GM21717 (cell line): ENCODE results near the gene BICDL2.
"Not testable (repeated sequence)": the region's sequence is repeated elsewhere in the genome, so short reads cannot be mapped to it uniquely, and the experiment has no call there.

Experiments
- ATAC-seq: cut with Tn5 transposase; IDR thresholded peaks from one replicate; pipeline ENCODE4 v1.9.1; 2021; ENCODE audit warnings: mild to moderate bottlenecking, moderate library complexity; ENCODE audit not compliant: unreplicated experiment

BICDL2 gene

GRCh38 chr16:3065069-3065741 lies 28.5 kb upstream of the BICDL2 start, which contains the start of gene IL32:
Gene IL32, plus strand, starts transcription at chr16:3065640. Its CDS starts 172 bp downstream, at chr16:3065812.
- ATAC-seq: no peak

- no peak for ATAC-seq
Measured at GRCh38 chr16:3063625-3064386, 27.1 kb upstream of the BICDL2 start.

- no peak for ATAC-seq
Measured at GRCh38 chr16:3062553-3062952, 25.8 kb upstream of the BICDL2 start.

GRCh38 chr16:3060339-3061127 lies 23.8 kb upstream of the BICDL2 start:
- ATAC-seq: no peak

GRCh38 chr16:3059723-3060242 lies 23.0 kb upstream of the BICDL2 start:
- peak; percentile 6 for ATAC-seq

- peak; percentile 58 for ATAC-seq
Measured at GRCh38 chr16:3059041-3059722, 22.4 kb upstream of the BICDL2 start.

GRCh38 chr16:3058139-3059030 lies 21.6 kb upstream of the BICDL2 start:
- no peak for ATAC-seq

- no peak for ATAC-seq
Measured at GRCh38 chr16:3057181-3058138, 20.7 kb upstream of the BICDL2 start.

GRCh38 chr16:3056336-3057180 lies 19.8 kb upstream of the BICDL2 start:
- no peak for ATAC-seq

- ATAC-seq: not testable (repeated sequence)
Measured at GRCh38 chr16:3055734-3056115, 19.0 kb upstream of the BICDL2 start.

- ATAC-seq: no peak
Measured at GRCh38 chr16:3054965-3055733, 18.4 kb upstream of the BICDL2 start.

GRCh38 chr16:3053330-3053710 lies 16.6 kb upstream of the BICDL2 start:
- ATAC-seq: not testable (repeated sequence)

GRCh38 chr16:3052571-3053329 lies 16.0 kb upstream of the BICDL2 start:
- ATAC-seq: not testable (repeated sequence)

- ATAC-seq: no peak
Measured at GRCh38 chr16:3051494-3051893, 14.8 kb upstream of the BICDL2 start.

- no peak for ATAC-seq
Measured at GRCh38 chr16:3051009-3051408, 14.3 kb upstream of the BICDL2 start.

- ATAC-seq: no peak
Measured at GRCh38 chr16:3050487-3050886, 13.7 kb upstream of the BICDL2 start.
